Liver (tissue), 3 donors: ENCODE results near the gene EIF3F.

Experiments used
- CTCF ChIP-seq: fragments of 150-350 bp; IDR thresholded peaks from 2 replicates; pipeline ENCODE4 v1.5.1; 2017; ENCODE audit warnings: improper control_type of control experiment, low read depth, low read length; ENCODE audit not compliant: missing input control
- EGR1 ChIP-seq, 2 donors: IDR thresholded peaks; 2 replicates each; pipeline ENCODE4 v1.6.1; 2016 to 2018; ENCODE audit warnings: antibody characterized with exemption in 2 of 2, low read depth in 2 of 2
- MAX ChIP-seq: IDR thresholded peaks from 2 replicates; pipeline ENCODE4 v1.6.1; 2016; ENCODE audit warnings: antibody characterized with exemption
- RAD21 ChIP-seq, 2 donors: IDR thresholded peaks; 2 replicates each; pipeline ENCODE4 v1.6.1; 2016; ENCODE audit warnings: antibody characterized with exemption in 2 of 2, mild to moderate bottlenecking in 2 of 2
- REST ChIP-seq: IDR thresholded peaks from 2 replicates; pipeline ENCODE4 v1.6.1; 2016; ENCODE audit warnings: antibody characterized with exemption, mild to moderate bottlenecking
- YY1 ChIP-seq: IDR thresholded peaks from 2 replicates; pipeline ENCODE4 v1.6.1; 2016; ENCODE audit warnings: antibody characterized with exemption, mild to moderate bottlenecking
- donor health status: healthy.
- donor health status: healthy.

GRCh38 chr11:7974668-7975067, 12.5 kb upstream of the EIF3F start:
- TF ChIP-seq EGR1 (IDR thresholded peaks at IDR 0.05; ENCODE audit: low read depth in 2 of 2) (no peak), CTCF (no peak), REST (no peak), MAX (no peak), RAD21 (IDR thresholded peaks at IDR 0.05) (no peak), YY1 (no peak)
